SU-DHL-6 (cell line): Measurements from ENCODE around the gene RPRD1B.

Experiments
- H2AFZ ChIP-seq: fragments of 200-600 bp; sonication (generic); 2 replicates; pipeline ENCODE4 v1.6.1; 2014; ENCODE audit warnings: low read depth, mild to moderate bottlenecking, moderate library complexity, mixed read lengths, antibody characterized with exemption, low read length; ENCODE audit not compliant: severe bottlenecking
- H3F3A ChIP-seq: fragments of 200-600 bp; shearing (Covaris generic); 2 replicates; pipeline ENCODE4 v1.6.0; 2016; ENCODE audit warnings: antibody characterized with exemption, mild to moderate bottlenecking; ENCODE audit not compliant: insufficient read depth
- H3K27ac ChIP-seq: fragments of 200-600 bp; sonication (generic); 2 replicates; pipeline ENCODE4 v1.5.1; 2016; ENCODE audit warnings: low read depth, mild to moderate bottlenecking, low read length, moderate library complexity, mixed read lengths
- H3K27me3 ChIP-seq: fragments of 200-600 bp; sonication (generic), shearing (Covaris generic); 2 replicates; pipeline ENCODE4 v1.6.0; 2014; ENCODE audit warnings: mild to moderate bottlenecking, low read length
- H3K36me3 ChIP-seq: fragments of 200-600 bp; sonication (generic); 2 replicates; pipeline ENCODE4 v1.6.1; 2014; ENCODE audit warnings: mild to moderate bottlenecking, low read length, mixed read lengths
- H3K4me2 ChIP-seq: fragments of 300-600, 200-600 bp; shearing (Covaris generic), sonication (generic); 2 replicates; pipeline ENCODE4 v1.6.0; 2014; ENCODE audit warnings: low read length, low read depth, mild to moderate bottlenecking; ENCODE audit not compliant: poor library complexity, severe bottlenecking
- H3K4me3 ChIP-seq: fragments of 200-600 bp; sonication (generic); 2 replicates; pipeline ENCODE4 v1.5.1; 2014; ENCODE audit warnings: antibody characterized with exemption, low read length, mild to moderate bottlenecking, mixed read lengths; ENCODE audit not compliant: insufficient read depth, poor library complexity, severe bottlenecking
- H3K79me2 ChIP-seq: fragments of 200-600 bp; sonication (generic); 2 replicates; pipeline ENCODE4 v1.6.1; 2014; ENCODE audit warnings: mild to moderate bottlenecking, low read length, moderate library complexity; ENCODE audit not compliant: insufficient read depth
- H3K9ac ChIP-seq: fragments of 200-600 bp; sonication (generic); 2 replicates; pipeline ENCODE4 v1.7.0; 2014; ENCODE audit warnings: mild to moderate bottlenecking, low read length
- H3K9me2 ChIP-seq: fragments of 200-600 bp; sonication (generic); replicated peaks from 2 replicates; pipeline ENCODE4 v1.6.1; 2014; ENCODE audit warnings: low read length; ENCODE audit not compliant: insufficient read depth
- H3K9me3 ChIP-seq: fragments of 200-600 bp; sonication (generic); 2 replicates; pipeline ENCODE4 v1.6.1; 2014; ENCODE audit warnings: low read length, mixed read lengths; ENCODE audit not compliant: insufficient read depth
- H4K20me1 ChIP-seq: fragments of 200-600 bp; sonication (generic); 2 replicates; pipeline ENCODE4 v1.6.1; 2014; ENCODE audit warnings: low read depth, mild to moderate bottlenecking, antibody characterized with exemption, low read length, moderate library complexity, mixed read lengths
- EZH2phosphoT487 ChIP-seq: fragments of 200-600 bp; sonication (generic), shearing (Covaris generic); conservative IDR thresholded peaks from 2 replicates; pipeline ENCODE4 v1.6.1; 2018; ENCODE audit warnings: mild to moderate bottlenecking, antibody characterized with exemption, low read length, moderate library complexity, mixed read lengths
- TF ChIP-seq, protein P1 (sequence below): fragments of 200-600 bp; sonication (generic); IDR thresholded peaks from one replicate; pipeline ENCODE4 v1.5.1; 2017; ENCODE audit warnings: antibody characterized with exemption, mild to moderate bottlenecking, low read length, moderate library complexity; ENCODE audit not compliant: insufficient read depth, poor library complexity, severe bottlenecking

The RPRD1B gene

DNA sequence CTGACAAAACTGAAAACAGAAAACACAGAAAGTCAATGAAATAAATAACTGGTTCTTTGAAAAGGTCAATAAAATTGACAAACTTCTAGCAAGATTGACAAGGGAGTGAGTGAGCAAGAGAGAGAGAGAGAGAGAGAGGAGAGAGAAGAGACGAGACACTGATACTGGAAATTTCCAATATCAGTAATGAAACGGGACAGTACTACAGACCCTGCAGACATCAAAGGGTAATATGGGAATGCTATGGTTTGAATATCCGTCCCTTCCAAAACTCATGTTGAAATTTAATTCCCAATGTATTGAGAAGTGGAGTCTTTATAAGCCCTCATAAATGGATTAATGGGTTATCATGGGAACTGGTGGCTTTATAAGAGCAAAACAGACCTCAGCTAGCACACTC is 4.1 kb upstream of the RPRD1B start:
- no peak overlapping the region for H3K4me2 ChIP-seq
- no peak overlapping the region for H3K4me3 ChIP-seq
- H3K27ac ChIP-seq, result no peak overlapping the region
- H3K79me2 ChIP-seq, result peaks cover 96% of the 10 kb centered on the region
- no peaks in the 10 kb centered on the region for H3K9me3 ChIP-seq
- no peak overlapping the region for H2AFZ ChIP-seq
- H4K20me1 ChIP-seq, result no peaks in the 10 kb centered on the region
- H3F3A ChIP-seq, result no peaks in the 10 kb centered on the region
- H3K9ac ChIP-seq, result no peak overlapping the region
- H3K36me3 ChIP-seq, result no peaks in the 10 kb centered on the region
- H3K9me2 ChIP-seq, result no peaks in the 10 kb centered on the region
- no peak for TF ChIP-seq EZH2phosphoT487
- TF ChIP-seq, protein P1, sequence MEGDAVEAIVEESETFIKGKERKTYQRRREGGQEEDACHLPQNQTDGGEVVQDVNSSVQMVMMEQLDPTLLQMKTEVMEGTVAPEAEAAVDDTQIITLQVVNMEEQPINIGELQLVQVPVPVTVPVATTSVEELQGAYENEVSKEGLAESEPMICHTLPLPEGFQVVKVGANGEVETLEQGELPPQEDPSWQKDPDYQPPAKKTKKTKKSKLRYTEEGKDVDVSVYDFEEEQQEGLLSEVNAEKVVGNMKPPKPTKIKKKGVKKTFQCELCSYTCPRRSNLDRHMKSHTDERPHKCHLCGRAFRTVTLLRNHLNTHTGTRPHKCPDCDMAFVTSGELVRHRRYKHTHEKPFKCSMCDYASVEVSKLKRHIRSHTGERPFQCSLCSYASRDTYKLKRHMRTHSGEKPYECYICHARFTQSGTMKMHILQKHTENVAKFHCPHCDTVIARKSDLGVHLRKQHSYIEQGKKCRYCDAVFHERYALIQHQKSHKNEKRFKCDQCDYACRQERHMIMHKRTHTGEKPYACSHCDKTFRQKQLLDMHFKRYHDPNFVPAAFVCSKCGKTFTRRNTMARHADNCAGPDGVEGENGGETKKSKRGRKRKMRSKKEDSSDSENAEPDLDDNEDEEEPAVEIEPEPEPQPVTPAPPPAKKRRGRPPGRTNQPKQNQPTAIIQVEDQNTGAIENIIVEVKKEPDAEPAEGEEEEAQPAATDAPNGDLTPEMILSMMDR, result no peak
- H3K27me3 ChIP-seq, result no peaks in the 10 kb centered on the region

DNA sequence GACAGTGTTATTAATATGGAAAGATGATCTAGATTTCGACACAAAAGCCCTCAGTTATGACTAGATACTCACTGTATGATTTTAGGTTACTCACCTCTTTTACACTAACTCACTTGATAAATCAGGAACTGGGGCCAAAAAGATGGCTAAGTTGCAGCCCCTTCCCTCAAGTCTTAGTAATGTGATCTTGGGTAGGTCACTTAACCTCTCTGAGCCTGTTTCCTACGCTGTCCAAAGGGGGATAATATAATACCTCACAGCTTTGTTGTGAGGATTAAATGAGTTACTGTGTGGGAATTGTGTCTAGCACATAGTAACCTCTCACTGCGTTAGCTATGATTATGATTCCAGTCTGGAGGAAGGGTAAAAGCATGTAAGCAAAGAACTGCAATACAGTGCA is 1.6 kb upstream of the RPRD1B start:
- no peaks in the 10 kb centered on the region for H3K27me3 ChIP-seq
- no peak overlapping the region for H3K27ac ChIP-seq
- no peaks in the 10 kb centered on the region for H3K9me2 ChIP-seq
- H3K9ac ChIP-seq, result peak overlapping the region; percentile 99
- peak overlapping the region; percentile 95 for H3K4me3 ChIP-seq
- no peak for TF ChIP-seq EZH2phosphoT487
- TF ChIP-seq, protein P1, result no peak
- H4K20me1 ChIP-seq, result no peaks in the 10 kb centered on the region; the same call in 1 of the 2 replicates
- no peaks in the 10 kb centered on the region for H3F3A ChIP-seq
- no peak overlapping the region for H2AFZ ChIP-seq
- peaks cover 96% of the 10 kb centered on the region for H3K79me2 ChIP-seq
- H3K4me2 ChIP-seq, result peak overlapping the region; percentile 92
- H3K9me3 ChIP-seq, result no peaks in the 10 kb centered on the region
- no peaks in the 10 kb centered on the region for H3K36me3 ChIP-seq

DNA sequence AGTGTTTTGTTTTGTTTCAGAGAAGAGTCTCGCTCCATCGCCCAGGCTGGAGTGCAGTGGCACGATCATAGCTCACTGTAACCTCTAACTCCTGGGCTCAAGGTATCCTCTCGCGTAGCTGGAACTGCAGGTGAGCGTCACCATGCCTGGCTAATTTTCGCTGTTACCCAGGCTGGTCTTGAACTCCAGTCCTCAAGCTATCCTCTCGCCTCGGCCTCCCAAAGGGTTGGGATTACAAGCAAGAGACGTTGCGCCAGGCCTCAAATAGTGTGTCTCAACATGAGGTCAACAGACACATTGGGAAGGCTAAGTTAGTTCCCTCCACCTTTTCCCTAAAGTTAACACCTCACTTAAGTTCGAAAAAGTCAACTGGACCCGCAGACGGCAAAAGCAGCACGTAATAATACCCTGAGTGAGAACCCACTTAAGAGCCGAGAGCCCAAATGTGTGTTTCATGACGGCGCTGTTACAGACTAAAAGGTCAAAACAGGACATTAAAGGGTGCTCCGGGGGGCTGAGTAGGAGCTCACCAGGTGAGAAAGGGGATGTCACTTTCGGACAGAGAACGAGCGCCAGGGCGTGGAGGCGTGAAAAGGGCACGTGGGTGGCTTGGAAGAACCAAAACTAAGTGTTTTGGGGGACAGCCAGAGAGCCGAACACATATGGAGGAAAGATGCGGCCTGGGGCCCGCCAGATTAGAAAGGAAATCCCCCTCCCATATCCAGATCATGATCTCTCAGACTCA is 789 bp upstream of the RPRD1B start:
- H2AFZ ChIP-seq, result peak overlapping the region; percentile 88
- no peaks in the 10 kb centered on the region for H3K36me3 ChIP-seq
- peak overlapping the region; percentile 92 for H3K4me2 ChIP-seq
- no peaks in the 10 kb centered on the region; the same call in 1 of the 2 replicates for H4K20me1 ChIP-seq
- no peaks in the 10 kb centered on the region for H3F3A ChIP-seq
- peak overlapping the region; percentile 65 for H3K27ac ChIP-seq
- H3K27me3 ChIP-seq, result no peaks in the 10 kb centered on the region
- peak overlapping the region; percentile 95 for H3K4me3 ChIP-seq
- peaks cover 96% of the 10 kb centered on the region for H3K79me2 ChIP-seq
- no peak for TF ChIP-seq EZH2phosphoT487
- TF ChIP-seq, protein P1, result no peak
- H3K9ac ChIP-seq, result peak overlapping the region; percentile 99
- H3K9me3 ChIP-seq, result no peaks in the 10 kb centered on the region
- no peaks in the 10 kb centered on the region for H3K9me2 ChIP-seq
